NCI-H146 treated with DMSO at 0.1 percent for 48 hours (cell line): ENCODE results near the gene AXIN2.
A peak's percentile ranks its signal among the peaks of the same experiment; 100 is the strongest.
"Not testable (repeated sequence)": the region's sequence is repeated elsewhere in the genome, so short reads cannot be mapped to it uniquely, and the experiment has no call there.

Experiments
- DNase-seq: peaks from one replicate; lab custom pipeline; 2025; ENCODE audit not compliant: unreplicated experiment; lab: John Stamatoyannopoulos, UW

Gene AXIN2

GRCh38 chr17:65537845-65538674, 23.4 kb downstream of the AXIN2 start:
- DNase-seq, result no peak

GRCh38 chr17:65537343-65537844, 24.1 kb downstream of the AXIN2 start:
- DNase-seq, result no peak

DNA sequence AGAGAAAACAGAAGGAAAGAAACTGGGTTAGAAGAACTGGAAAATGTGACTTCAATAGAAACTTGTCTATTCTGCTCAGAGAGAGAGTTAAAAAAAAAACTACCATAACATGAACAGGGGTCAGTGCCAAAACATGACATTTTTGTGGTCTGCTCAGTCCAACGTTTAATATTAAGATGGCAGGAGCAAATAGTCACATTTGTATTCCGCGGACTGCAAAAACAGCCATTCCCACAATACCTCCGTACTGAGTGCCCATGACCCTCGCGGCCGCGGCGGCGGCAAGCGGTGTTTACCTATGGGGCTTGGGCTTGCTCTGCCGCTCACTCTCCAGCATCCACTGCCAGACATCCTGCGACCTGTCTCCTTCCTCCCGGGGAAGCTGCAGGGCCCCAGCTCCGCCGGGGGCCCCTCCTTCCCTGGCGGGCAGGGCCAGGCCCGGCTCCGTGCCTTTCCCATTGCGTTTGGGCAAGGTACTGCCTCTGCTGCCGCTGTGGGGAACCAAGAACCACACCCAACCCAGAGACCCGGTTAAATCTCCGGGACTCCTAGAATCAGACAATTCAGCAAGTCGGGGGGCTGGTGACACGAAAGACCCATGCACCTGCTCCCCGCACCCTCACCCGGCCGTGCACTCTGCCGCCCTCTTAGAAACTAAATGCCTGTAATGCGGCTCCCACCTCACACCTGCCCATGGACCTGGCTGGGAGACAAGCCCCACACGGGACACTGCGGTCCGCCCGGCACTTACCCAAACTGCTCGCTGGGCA, 24.7 kb downstream of the AXIN2 start:
- no peak for DNase-seq

DNA sequence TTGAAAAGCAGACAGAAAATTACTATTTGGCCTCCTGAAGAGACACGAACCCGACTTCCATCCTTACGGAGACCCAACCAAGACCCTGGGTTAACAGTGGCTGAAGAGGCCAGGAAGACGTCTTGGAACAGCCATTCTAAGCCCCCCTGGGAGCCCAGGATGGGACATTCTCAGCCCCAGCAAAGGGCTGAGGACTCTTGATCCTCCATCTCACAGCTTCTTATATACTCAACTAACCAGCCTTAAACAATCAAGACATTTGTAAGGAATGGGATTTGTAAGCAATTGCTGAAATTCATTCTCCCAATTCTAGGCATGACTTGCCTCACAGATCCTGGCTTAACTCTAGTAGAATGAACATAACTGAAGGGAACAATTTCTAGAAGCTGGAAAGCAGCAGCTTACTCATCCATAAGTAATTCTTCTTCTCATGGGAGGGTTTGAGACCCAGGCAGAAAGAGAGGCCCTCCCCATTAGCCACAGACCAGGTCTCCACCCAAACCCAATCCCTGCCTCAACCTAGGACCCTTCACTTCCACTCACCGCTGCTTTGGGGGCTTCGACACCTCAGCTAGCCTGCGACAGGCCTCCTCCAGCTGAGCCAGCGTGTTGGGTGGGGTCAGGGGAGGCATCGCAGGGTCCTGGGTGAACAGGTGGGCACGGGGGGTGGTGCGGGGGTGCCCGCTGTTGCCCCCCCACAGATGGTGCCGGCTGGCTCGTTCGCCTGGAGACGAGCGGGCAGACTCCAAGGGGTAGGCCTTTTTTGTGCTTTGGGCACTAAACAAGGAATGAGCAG, 25.5 kb downstream of the AXIN2 start:
- no peak for DNase-seq

DNA sequence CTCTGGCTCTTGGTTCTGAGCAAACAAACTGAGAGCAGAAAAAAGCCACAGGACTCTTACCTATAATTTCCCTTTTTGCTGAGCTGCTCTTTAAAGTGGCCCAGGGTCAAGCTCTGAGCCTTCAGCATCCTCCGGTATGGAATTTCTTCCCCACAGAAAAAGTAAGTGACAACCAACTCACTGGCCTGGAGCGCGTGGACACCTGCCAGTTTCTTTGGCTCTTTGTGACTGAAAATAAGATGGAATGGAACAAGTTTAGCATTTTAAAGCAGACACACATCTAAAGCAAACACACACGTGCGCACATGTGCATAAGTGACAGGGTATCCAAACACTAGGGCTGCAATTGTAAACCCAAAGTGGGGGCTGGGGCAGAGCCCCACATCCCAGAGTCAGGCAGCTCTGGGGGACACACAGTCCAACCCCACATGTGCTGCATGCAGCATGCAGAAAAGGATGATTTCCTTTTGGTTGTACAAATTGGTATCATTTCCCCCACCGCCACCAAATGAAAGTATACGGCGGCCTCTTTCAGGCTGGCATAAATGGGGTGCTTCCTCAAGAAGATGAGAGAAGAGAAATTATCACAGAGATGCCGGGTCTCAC, 27.5 kb downstream of the AXIN2 start:
- DNase-seq, result no peak

GRCh38 chr17:65533056-65533745, 28.2 kb downstream of the AXIN2 start:
- DNase-seq, result no peak

DNA sequence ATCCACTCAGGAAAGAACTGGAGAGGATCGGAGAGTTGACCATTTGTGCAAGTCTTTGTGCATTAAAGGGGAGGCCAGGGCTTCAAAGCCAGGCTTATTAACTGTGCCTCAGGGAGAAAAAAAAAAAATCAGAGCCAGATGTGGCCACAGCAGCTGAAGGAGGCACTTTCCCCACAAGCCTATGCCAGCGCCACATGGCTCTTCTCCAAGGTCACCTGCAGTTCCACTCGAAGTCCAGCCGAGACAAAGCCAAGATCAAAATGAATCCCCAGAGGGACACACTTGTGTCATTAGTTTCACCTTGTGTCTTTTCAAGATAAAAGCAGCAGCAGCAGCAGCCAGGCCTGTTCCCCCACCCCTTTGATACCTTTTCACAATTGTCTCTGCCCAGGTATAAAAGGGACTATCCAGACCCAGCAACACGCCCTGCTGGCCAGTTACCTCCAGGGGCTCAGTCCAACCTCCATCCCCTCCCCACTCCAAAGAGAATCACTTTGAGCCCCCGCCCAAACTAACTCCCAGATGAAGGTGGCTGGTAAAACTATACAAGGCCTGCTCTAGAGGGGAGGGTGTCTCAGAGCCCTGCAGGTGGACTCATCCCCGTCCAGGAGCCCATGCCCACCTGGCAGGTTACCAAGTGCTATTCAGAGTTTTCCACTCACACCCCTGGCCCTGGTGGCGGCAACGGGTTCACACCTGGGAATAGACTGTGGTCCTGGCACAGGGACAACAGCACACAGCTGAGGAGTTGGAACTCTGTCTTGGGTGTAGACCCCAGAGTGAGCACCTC, 29.2 kb downstream of the AXIN2 start:
- no peak for DNase-seq

GRCh38 chr17:65531256-65532100, 30.0 kb downstream of the AXIN2 start:
- DNase-seq, result peak; percentile 53

GRCh38 chr17:65530523-65531255, 30.8 kb downstream of the AXIN2 start:
- DNase-seq, result no peak

GRCh38 chr17:65529761-65530522, 31.5 kb downstream of the AXIN2 start:
- no peak for DNase-seq

- no peak for DNase-seq
These were observed 32.3 kb downstream of the AXIN2 start for GRCh38 chr17:65529040-65529633.

GRCh38 chr17:65527857-65528591, 33.4 kb downstream of the AXIN2 start:
- no peak for DNase-seq

GRCh38 chr17:65527381-65527780, 34.1 kb downstream of the AXIN2 start:
- no peak for DNase-seq

DNA sequence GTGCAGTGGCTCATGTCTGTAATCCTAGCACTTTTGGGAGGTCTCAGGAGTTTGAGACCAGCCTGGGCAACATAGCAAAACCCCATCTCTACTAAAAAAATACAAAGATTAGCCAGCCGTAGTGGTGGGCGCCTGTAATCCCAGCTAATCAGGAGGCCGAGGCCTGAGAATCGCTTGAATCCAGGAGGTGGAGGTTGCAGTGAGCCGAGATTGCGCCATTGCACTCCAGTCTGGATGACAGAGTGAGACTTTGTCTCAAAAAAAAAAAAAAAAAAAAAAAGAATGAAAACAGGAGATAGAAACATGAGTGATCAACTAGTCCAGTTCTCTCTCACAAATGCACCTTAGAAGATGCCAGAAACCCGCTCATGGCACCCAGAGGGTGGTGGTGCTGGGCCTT, 34.6 kb downstream of the AXIN2 start:
- DNase-seq, result not testable (repeated sequence)

DNA sequence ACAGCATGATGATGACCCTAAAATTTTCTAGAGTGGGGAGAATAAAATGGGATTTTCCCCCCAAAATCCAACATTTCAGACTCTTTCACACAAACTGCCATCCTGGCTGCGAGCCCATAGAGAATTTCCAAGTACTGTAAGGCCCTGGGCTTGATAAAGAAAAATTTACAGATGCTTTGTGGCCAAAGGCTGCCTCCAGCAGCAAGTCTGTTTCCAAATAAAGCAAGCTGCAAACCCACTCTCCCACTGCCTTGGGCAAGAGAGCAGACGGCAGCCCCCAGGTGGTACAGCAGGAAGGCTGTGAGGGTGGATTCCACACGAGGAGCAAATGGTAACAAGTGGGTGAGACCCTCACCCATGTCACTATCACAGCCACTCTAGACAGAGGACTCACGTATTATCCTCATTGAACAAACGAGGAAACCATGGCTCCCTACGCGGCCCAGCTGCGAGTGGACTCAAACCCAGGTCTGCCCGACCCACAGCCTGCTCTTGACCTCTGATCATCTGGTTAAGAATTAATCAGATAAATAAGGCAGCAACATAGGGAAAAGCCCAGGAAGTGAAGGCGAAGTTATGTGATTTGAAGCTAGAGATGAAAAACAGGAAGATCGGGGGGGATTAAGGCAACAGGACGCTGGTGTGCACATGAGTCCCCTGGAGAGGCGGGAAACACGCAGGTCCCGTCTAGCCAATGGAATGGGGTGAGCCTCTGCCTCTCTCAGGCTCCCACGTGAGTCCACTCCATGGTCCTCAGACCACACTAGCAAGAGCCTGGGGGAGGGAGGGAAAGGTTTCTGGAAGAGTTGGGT, 37.4 kb downstream of the AXIN2 start:
- DNase-seq, result no peak
